ENCODE results near the gene FAM174B. TPM values are rescaled to one million over a fixed set of nuclear protein-coding genes. Genes with fewer than 3 reads are reported as not detected.

The FAM174B gene
- total RNA-seq, 4 donors from 2014 or later, result 6.6 to 16.5 (median 9.7) TPM

DNA sequence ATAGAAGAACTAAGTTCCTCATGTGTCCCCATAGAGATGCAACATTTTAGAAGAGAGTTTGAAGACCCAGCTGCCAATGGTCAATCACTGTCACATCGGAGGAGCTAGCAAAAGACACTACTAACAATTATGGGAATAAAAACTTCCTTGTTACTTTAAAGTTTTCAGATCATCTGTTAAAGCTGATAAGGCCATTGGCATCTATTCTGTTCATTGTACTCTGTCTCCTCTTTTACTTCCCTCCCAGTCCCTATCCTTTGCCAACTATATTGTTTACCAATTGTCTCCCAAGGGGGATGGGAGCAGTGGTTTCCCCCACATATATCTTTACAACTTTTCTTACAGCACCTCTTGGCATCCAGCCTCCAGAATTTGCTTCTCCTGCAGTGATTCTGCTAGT, 81.0 kb downstream of the FAM174B start:
- no peaks in the 10 kb centered on the region for H3K4me1 ChIP-seq
- TF ChIP-seq EP300 (IDR thresholded peaks at IDR 0.05) (no peak), POLR2A (IDR thresholded peaks at IDR 0.05) (no peak)
- TF ChIP-seq, protein P1, sequence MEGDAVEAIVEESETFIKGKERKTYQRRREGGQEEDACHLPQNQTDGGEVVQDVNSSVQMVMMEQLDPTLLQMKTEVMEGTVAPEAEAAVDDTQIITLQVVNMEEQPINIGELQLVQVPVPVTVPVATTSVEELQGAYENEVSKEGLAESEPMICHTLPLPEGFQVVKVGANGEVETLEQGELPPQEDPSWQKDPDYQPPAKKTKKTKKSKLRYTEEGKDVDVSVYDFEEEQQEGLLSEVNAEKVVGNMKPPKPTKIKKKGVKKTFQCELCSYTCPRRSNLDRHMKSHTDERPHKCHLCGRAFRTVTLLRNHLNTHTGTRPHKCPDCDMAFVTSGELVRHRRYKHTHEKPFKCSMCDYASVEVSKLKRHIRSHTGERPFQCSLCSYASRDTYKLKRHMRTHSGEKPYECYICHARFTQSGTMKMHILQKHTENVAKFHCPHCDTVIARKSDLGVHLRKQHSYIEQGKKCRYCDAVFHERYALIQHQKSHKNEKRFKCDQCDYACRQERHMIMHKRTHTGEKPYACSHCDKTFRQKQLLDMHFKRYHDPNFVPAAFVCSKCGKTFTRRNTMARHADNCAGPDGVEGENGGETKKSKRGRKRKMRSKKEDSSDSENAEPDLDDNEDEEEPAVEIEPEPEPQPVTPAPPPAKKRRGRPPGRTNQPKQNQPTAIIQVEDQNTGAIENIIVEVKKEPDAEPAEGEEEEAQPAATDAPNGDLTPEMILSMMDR (IDR thresholded peaks at IDR 0.05), result no peak
- no peak overlapping the region for H3K4me3 ChIP-seq
- H3K27ac ChIP-seq, result no peak overlapping the region
- no peaks in the 10 kb centered on the region for H3K36me3 ChIP-seq
- no peak for DNase-seq (ENCODE audit: low spot score in 2 of 2)
- no peaks in the 10 kb centered on the region for H3K9me3 ChIP-seq
- H3K27me3 ChIP-seq, result no peaks in the 10 kb centered on the region
- 76 to 79% methylated on average over 1 of the region's 1 CpG for whole genome bisulfite sequencing, 2 donors

DNA sequence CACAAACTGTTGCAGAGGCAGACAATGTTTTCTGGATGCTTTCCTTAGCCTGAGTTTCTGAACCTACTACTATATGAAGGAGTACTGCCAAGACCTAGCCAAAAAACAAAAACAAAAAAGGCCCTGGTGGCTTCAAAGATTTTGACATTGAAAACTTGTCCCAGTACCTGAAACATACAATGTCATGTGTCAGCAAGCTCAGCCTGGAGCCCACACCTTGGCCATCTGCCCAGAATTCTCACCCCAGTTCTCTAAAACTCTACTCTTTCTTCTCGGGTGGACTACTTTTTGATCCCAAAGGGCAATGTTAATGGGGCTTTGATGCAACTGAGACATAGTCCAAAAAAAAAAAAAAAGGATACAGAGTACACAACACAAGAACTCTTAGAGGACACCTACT, 81.4 kb downstream of the FAM174B start:
- WGBS, 2 donors, result 30 to 33% methylated on average over 1 of the region's 1 CpG
- H3K27me3 ChIP-seq, result no peaks in the 10 kb centered on the region
- H3K27ac ChIP-seq, result no peak overlapping the region
- no peak for TF ChIP-seq POLR2A (IDR thresholded peaks at IDR 0.05)
- TF ChIP-seq, protein P1 (IDR thresholded peaks at IDR 0.05), result no peak
- TF ChIP-seq EP300 (IDR thresholded peaks at IDR 0.05), result no peak
- H3K4me3 ChIP-seq, result no peak overlapping the region
- no peaks in the 10 kb centered on the region for H3K4me1 ChIP-seq
- H3K36me3 ChIP-seq, result no peaks in the 10 kb centered on the region
- no peak for DNase-seq (ENCODE audit: low spot score in 2 of 2)
- H3K9me3 ChIP-seq, result no peaks in the 10 kb centered on the region

GRCh38 chr15:92571824-92572223, 83.8 kb downstream of the FAM174B start:
- no peak for DNase-seq (ENCODE audit: low spot score in 2 of 2)
- TF ChIP-seq, protein P1 (IDR thresholded peaks at IDR 0.05), result no peak
- TF ChIP-seq EP300 (IDR thresholded peaks at IDR 0.05), result no peak
- no peak for TF ChIP-seq POLR2A (IDR thresholded peaks at IDR 0.05)
- H3K27me3 ChIP-seq, result no peaks in the 10 kb centered on the region
- WGBS, 2 donors, result 78 to 83% methylated on average over 4 of the region's 4 CpGs
- no peaks in the 10 kb centered on the region for H3K9me3 ChIP-seq
- no peaks in the 10 kb centered on the region for H3K4me1 ChIP-seq
- no peaks in the 10 kb centered on the region for H3K36me3 ChIP-seq
- H3K4me3 ChIP-seq, result no peak overlapping the region
- no peak overlapping the region for H3K27ac ChIP-seq

DNA sequence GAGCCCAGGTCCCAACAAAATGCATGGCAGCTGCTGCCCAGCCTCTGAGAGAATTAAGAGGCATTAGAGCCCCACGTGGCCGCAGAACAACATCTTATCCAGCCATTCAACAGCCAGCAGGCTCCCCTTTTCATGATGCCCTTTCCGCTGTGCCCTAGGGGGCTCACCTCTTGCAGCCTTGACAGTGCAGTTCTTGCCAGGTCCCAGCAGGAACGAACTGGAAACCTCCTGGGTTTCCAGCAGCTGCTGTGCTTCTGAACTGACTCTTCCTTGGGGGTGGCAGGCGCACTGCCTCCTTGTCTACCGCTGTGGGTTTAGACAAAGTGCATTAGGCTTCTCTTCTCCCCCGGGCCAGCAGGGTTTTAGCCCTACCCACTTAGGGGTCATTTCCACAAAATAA, 85.2 kb downstream of the FAM174B start:
- no peaks in the 10 kb centered on the region for H3K27me3 ChIP-seq
- H3K4me1 ChIP-seq, result no peaks in the 10 kb centered on the region
- H3K9me3 ChIP-seq, result peaks cover 0 to 2% (median 0%) of the 10 kb centered on the region in 4 donors
- H3K27ac ChIP-seq, result no peak overlapping the region
- H3K36me3 ChIP-seq, result no peaks in the 10 kb centered on the region
- WGBS, 2 donors, result 65 to 81% methylated on average over 6 to 7 of the region's 7 CpGs
- H3K4me3 ChIP-seq, result no peak overlapping the region
- TF ChIP-seq EP300 (IDR thresholded peaks at IDR 0.05), result no peak
- no peak for TF ChIP-seq POLR2A (IDR thresholded peaks at IDR 0.05)
- TF ChIP-seq, protein P1 (IDR thresholded peaks at IDR 0.05), result no peak
- DNase-seq (ENCODE audit: low spot score in 2 of 2), result no peak

DNA sequence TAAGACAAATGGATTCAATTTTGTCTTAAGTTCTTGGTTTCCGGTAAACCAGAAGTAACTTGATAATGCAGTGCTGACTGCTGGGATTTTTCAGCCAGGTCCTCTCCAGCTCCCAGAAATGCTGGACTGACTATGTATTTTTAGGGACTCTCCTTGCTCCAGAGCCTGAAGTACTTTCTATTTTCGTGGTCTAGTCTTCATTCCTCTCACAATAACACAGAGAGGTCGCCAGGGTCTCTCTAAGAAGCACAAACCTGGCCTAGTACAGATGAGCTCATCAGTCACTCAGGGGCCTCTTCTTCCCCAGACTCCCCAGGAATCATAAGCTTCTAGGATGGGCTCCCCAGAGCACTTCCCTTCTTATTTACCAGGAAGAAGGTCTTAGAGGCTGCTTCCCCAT, 85.8 kb downstream of the FAM174B start:
- Histone ChIP-seq H3K4me3 (no peak overlapping the region), H3K4me1 (no peaks in the 10 kb centered on the region), H3K36me3 (no peaks in the 10 kb centered on the region), H3K27ac (no peak overlapping the region), H3K9me3 (peaks cover 0 to 3% (median 0%) of the 10 kb centered on the region in 4 donors), H3K27me3 (no peaks in the 10 kb centered on the region)
- DNase-seq (ENCODE audit: low spot score in 2 of 2), result no peak
- TF ChIP-seq POLR2A (IDR thresholded peaks at IDR 0.05) (no peak), EP300 (IDR thresholded peaks at IDR 0.05) (no peak)
- TF ChIP-seq, protein P1 (IDR thresholded peaks at IDR 0.05), result no peak
- 48 to 72% methylated on average over 3 of the region's 3 CpGs for WGBS, 2 donors

Other genes with a start within 250 kb of the FAM174B start
- gene CHD2, start 244.5 kb upstream of the FAM174B start, total RNA-seq, result 100 to 1,000 TPM in 2 of 4 donors, 10 to 100 TPM in 2; 96.5 to 133 (median 102) TPM

All from tibial nerve (tissue), 4 donors.